A549 (cell line): ENCODE measurements around the gene MUC3A. TPM values are rescaled to one million over a fixed set of nuclear protein-coding genes. Genes with fewer than 3 reads are reported as not detected.

Source experiments
- ATAC-seq, 2 experiments: fragments of 200-7000 bp in 1 of 2; fragments of >200 bp in 1 of 2; cut with Nextera tagmentation in 1 of 2; cut with Tn5 transposase in 1 of 2; 3 replicates each; pipeline versions ENCODE4 v1.8.0 to v1.9.1; 2018 to 2020; ENCODE audit warnings: mild to moderate bottlenecking in 1 of 2, moderate library complexity in 1 of 2
- CTCF ChIA-PET: fragments of 300-600 bp; sonication (Branson Sonifier 250); formaldehyde crosslinking; extraction: SDS; loops from one replicate; lab custom pipeline; 2021; ENCODE audit warnings: antibody characterized with exemption, inconsistent platforms; lab: Yijun Ruan, JAX
- POLR2A ChIA-PET: fragments of 350-600 bp; formaldehyde crosslinking; extraction: SDS; loops from one replicate; lab custom pipeline; 2021; ENCODE audit warnings: antibody characterized with exemption, inconsistent platforms; lab: Yijun Ruan, JAX
- DNase-seq, 2 experiments: peaks; one replicate each; pipeline versions ENCODE4 v3.0.0 to v3.0.0-alpha.2; 2011 to 2016; ENCODE audit warnings: low read depth in 1 of 2, low spot score in 1 of 2
- FAIRE-seq: peaks from 2 replicates; lab custom pipeline; 2011; peaks lifted over from hg19 to GRCh38; lab: Jason Lieb, UNC
- H3K27ac ChIP-seq, 2 experiments: fragments of >200 bp; sonication (Bioruptor Twin); formaldehyde crosslinking; 3 replicates each; pipeline ENCODE4 v1.5.1; 2016 to 2017
- H3K4me1 ChIP-seq: fragments of >200 bp; sonication (Bioruptor Twin); formaldehyde crosslinking; 3 replicates; pipeline ENCODE4 v1.6.1; 2016
- H3K4me2 ChIP-seq: fragments of >200 bp; sonication (Bioruptor Twin); formaldehyde crosslinking; 3 replicates; pipeline ENCODE4 v1.6.1; 2016
- H3K4me3 ChIP-seq: fragments of >200 bp; sonication (Bioruptor Twin); formaldehyde crosslinking; 3 replicates; pipeline ENCODE4 v1.5.1; 2016
- H3K9me3 ChIP-seq: fragments of >200 bp; sonication (Bioruptor Twin); formaldehyde crosslinking; 3 replicates; pipeline ENCODE4 v1.6.1; 2016
- ATOH8 ChIP-seq: fragments of 250-450 bp; sonication (Bioruptor Pico); IDR thresholded peaks from 2 replicates; pipeline ENCODE4 v1.5.0; 2020; ENCODE audit warnings: low read depth, mild to moderate bottlenecking, moderate library complexity
- CBX2 ChIP-seq: fragments of 200-600 bp; sonication (generic); IDR thresholded peaks from 2 replicates; pipeline ENCODE4 v1.6.1; 2016; ENCODE audit warnings: low read depth, mild to moderate bottlenecking, borderline replicate concordance
- CBX8 ChIP-seq: fragments of 200-600 bp; sonication (generic); IDR thresholded peaks from 2 replicates; pipeline ENCODE4 v1.6.1; 2016
- CEBPB ChIP-seq, 2 experiments: fragments of >200 bp in 1 of 2; sonication (Bioruptor Twin) in 1 of 2; formaldehyde crosslinking in 1 of 2; IDR thresholded peaks; 2 replicates each; pipeline ENCODE4 v1.6.1; 2012 to 2016
- CHD2 ChIP-seq: fragments of 150-350 bp; IDR thresholded peaks from 2 replicates; pipeline ENCODE4 v1.6.1; 2014; ENCODE audit warnings: low read length; ENCODE audit not compliant: partially characterized antibody
- CTCF ChIP-seq: fragments of >200 bp; sonication (Bioruptor Twin); formaldehyde crosslinking; IDR thresholded peaks from 3 replicates; pipeline ENCODE4 v1.5.1; 2016
- EHF ChIP-seq: fragments of 250-450 bp; sonication (Bioruptor Pico); IDR thresholded peaks from 2 replicates; pipeline ENCODE4 v1.5.0; 2020; ENCODE audit warnings: mild to moderate bottlenecking
- ELK1 ChIP-seq: fragments of 150-350 bp; IDR thresholded peaks from 2 replicates; pipeline ENCODE4 v1.6.1; 2014; ENCODE audit warnings: low read depth, mild to moderate bottlenecking, low read length
- FOSL2 ChIP-seq, 2 experiments: fragments of 450-650 bp in 1 of 2; fragments of >200 bp in 1 of 2; sonication (Bioruptor Twin) in 1 of 2; formaldehyde crosslinking; IDR thresholded peaks; 2 replicates each; pipeline versions ENCODE4 v1.5.0 to v1.6.1; 2016 to 2020; ENCODE audit warnings: mild to moderate bottlenecking in 1 of 2, moderate library complexity in 1 of 2
- HDAC2 ChIP-seq: fragments of 200-600 bp; sonication (generic); IDR thresholded peaks from 2 replicates; pipeline ENCODE4 v1.6.1; 2016
- HEYL ChIP-seq: fragments of 250-450 bp; sonication (Bioruptor Pico); IDR thresholded peaks from 2 replicates; pipeline ENCODE4 v1.8.0; 2021; ENCODE audit warnings: mild to moderate bottlenecking, moderate library complexity
- HOXA7 ChIP-seq: fragments of 250-450 bp; sonication (Bioruptor Pico); IDR thresholded peaks from 2 replicates; pipeline ENCODE4 v1.5.0; 2020; ENCODE audit warnings: mild to moderate bottlenecking, moderate library complexity
- HOXB5 ChIP-seq: fragments of 250-450 bp; sonication (Bioruptor Pico); IDR thresholded peaks from 2 replicates; pipeline ENCODE4 v1.5.0; 2020; ENCODE audit warnings: mild to moderate bottlenecking, moderate library complexity
- JUN ChIP-seq, 2 experiments: fragments of >200 bp; sonication (Bioruptor Twin); formaldehyde crosslinking; IDR thresholded peaks; 2 replicates in 1 of 2; 3 replicates in 1 of 2; pipeline ENCODE4 v1.6.1; 2016 to 2017
- MAX ChIP-seq: IDR thresholded peaks from 2 replicates; pipeline ENCODE4 v1.6.1; 2012
- MAZ ChIP-seq: fragments of 150-350 bp; IDR thresholded peaks from 2 replicates; pipeline ENCODE4 v1.6.1; 2014; ENCODE audit warnings: antibody characterized with exemption, low read depth, low read length, borderline replicate concordance
- MYC ChIP-seq: IDR thresholded peaks from 2 replicates; pipeline ENCODE4 v1.6.1; 2012; ENCODE audit warnings: mild to moderate bottlenecking, inconsistent platforms, low read length, improper control_type of control experiment, borderline replicate concordance
- NFE2L2 ChIP-seq: fragments of 150-350 bp; conservative IDR thresholded peaks from 2 replicates; pipeline ENCODE4 v1.6.1; 2014; ENCODE audit warnings: low read length
- NPAS2 ChIP-seq: fragments of 250-450 bp; sonication (Bioruptor Pico); IDR thresholded peaks from 2 replicates; pipeline ENCODE4 v1.8.0; 2022; ENCODE audit warnings: mild to moderate bottlenecking, moderate library complexity, borderline replicate concordance
- PHF8 ChIP-seq: fragments of 200-600 bp; sonication (generic); IDR thresholded peaks from 2 replicates; pipeline ENCODE4 v1.6.1; 2016; ENCODE audit warnings: low read depth, mild to moderate bottlenecking, antibody characterized with exemption, moderate library complexity, borderline replicate concordance
- POLR2A ChIP-seq: IDR thresholded peaks from 2 replicates; pipeline ENCODE4 v1.6.1; 2012; ENCODE audit warnings: mild to moderate bottlenecking, low read length
- POLR2AphosphoS2 ChIP-seq: conservative IDR thresholded peaks from 2 replicates; pipeline ENCODE4 v1.6.1; 2012; ENCODE audit warnings: low read length, improper control_type of control experiment, inconsistent platforms
- RARB ChIP-seq: fragments of 250-450 bp; sonication (Bioruptor Pico); IDR thresholded peaks from 2 replicates; pipeline ENCODE4 v1.8.0; 2021; ENCODE audit warnings: mild to moderate bottlenecking, moderate library complexity
- RFX5 ChIP-seq: fragments of 450-650 bp; IDR thresholded peaks from 2 replicates; pipeline ENCODE4 v1.7.1; 2014; ENCODE audit warnings: antibody characterized with exemption, mild to moderate bottlenecking, moderate library complexity
- SREBF2 ChIP-seq: fragments of 450-650 bp; IDR thresholded peaks from 2 replicates; pipeline ENCODE4 v1.6.1; 2014; ENCODE audit warnings: mild to moderate bottlenecking, moderate library complexity
- TP53 ChIP-seq: fragments of 250-450 bp; sonication (Bioruptor Pico); IDR thresholded peaks from 2 replicates; pipeline ENCODE4 v1.5.0; 2021; ENCODE audit warnings: mild to moderate bottlenecking, moderate library complexity
- ZC3H11A ChIP-seq: fragments of 450-650 bp; IDR thresholded peaks from 2 replicates; pipeline ENCODE4 v1.6.1; 2014; ENCODE audit warnings: antibody characterized with exemption, mild to moderate bottlenecking
- ZNF302 ChIP-seq: fragments of 250-450 bp; sonication (Bioruptor Pico); IDR thresholded peaks from 2 replicates; pipeline ENCODE4 v1.9.0; 2021; ENCODE audit warnings: inconsistent platforms, mild to moderate bottlenecking, moderate library complexity
- WGBS: methylation state at CpG from one replicate; pipeline ENCODE4 v1.1.6; 2017; ENCODE audit errors: missing lambda C conversion rate; 5-methylcytosine and 5-hydroxymethylcytosine counted together
- polyA plus RNA-seq, 4 experiments: library from polyadenylated mRNA; depleted of rRNA in 3 of 4; stranded (reverse); fragments of >200 nt; fragmentation: RNase III in 1 of 4; extraction: RNeasy Plus Mini Kit Qiagen cat#74134 plus additional on column Dnase treatment in 1 of 4; gene quantifications; 2 replicates in 3 of 4; 3 replicates in 1 of 4; pipeline ENCODE4 v1.2.3, GENCODE V29; 2011 to 2017

Gene MUC3A
- polyA plus RNA-seq, 2 of the 4 experiments (the other 2 are of a cell fraction), result 4.0 to 6.9 TPM

- H3K4me2 ChIP-seq, result no peak overlapping the region
- DNase-seq, result no peak
- POLR2A ChIA-PET, result no interaction called here
- CTCF ChIA-PET, result no interaction called here
- no peaks in the 10 kb centered on the region for H3K9me3 ChIP-seq
- no peaks in the 10 kb centered on the region for H3K4me1 ChIP-seq
- ATAC-seq, result peak in 1 of 2 experiments; percentile 25; a peak in 1 of 6 replicates
- FAIRE-seq, result no peak
- TF ChIP-seq ELK1 (no peak), RARB (CRISPR knock-in tag) (no peak), ATOH8 (no peak), POLR2AphosphoS2 (no peak), CHD2 (no peak), HDAC2 (no peak), RFX5 (no peak), MAZ (no peak), CBX2 (no peak), PHF8 (no peak), MAX (no peak), JUN (IDR thresholded peaks at IDR 0.05) (no peak), CBX8 (no peak), TP53 (no peak)
- no peak overlapping the region for H3K27ac ChIP-seq
- WGBS, result 75% methylated on average over 5 of the region's 5 CpGs
- H3K4me3 ChIP-seq, result no peak overlapping the region
These were observed 60.3 kb downstream of the MUC3A start for GRCh38 chr7:101009629-101010028.

GRCh38 chr7:101012931-101013330 is 63.6 kb downstream of the MUC3A start:
- Histone ChIP-seq H3K4me1 (peaks cover 12% of the 10 kb centered on the region; the same call in 2 of the 3 replicates), H3K27ac (no peak overlapping the region), H3K4me3 (no peak overlapping the region), H3K9me3 (no peaks in the 10 kb centered on the region), H3K4me2 (no peak overlapping the region)
- CTCF ChIA-PET, result interaction anchor here (0.6 to 1.8 kb wide), 4 partner anchors 22 to 180 kb away, joined by 3 to 5 read pairs (median 4); no protein-coding TSS in a partner anchor
- POLR2A ChIA-PET, result no interaction called here
- DNase-seq (no peak), ATAC-seq (no peak), FAIRE-seq (no peak)
- 95% methylated on average over 6 of the region's 6 CpGs for WGBS
- TF ChIP-seq ZNF302 (CRISPR knock-in tag) (no peak), PHF8 (no peak), MAZ (no peak), CEBPB (IDR thresholded peaks at IDR 0.05) (no peak), MYC (no peak), FOSL2 (IDR thresholded peaks at IDR 0.05) (no peak), FOSL2 (CRISPR knock-in tag; IDR thresholded peaks at IDR 0.05) (no peak), EHF (CRISPR knock-in tag) (no peak), JUN (IDR thresholded peaks at IDR 0.05) (no peak), NPAS2 (CRISPR knock-in tag) (no peak), MAX (no peak), CBX8 (no peak), HOXA7 (no peak), HOXB5 (no peak)
- TF ChIP-seq, all 56 proteins: peak for 0

- ATAC-seq, result no peak
- CTCF ChIA-PET, result interaction anchor here (1.0 to 1.7 kb wide), 3 partner anchors 43 to 128 kb away, joined by 3 to 4 read pairs (median 4); no protein-coding TSS in a partner anchor
These were observed 66.3 kb downstream of the MUC3A start for GRCh38 chr7:101015626-101016025.

More at GRCh38 chr7:101015626-101016025, 66.3 kb downstream of the MUC3A start:
- 96% methylated on average over 8 of the region's 8 CpGs for WGBS
- POLR2A ChIA-PET, result no interaction called here
- DNase-seq (no peak), FAIRE-seq (no peak)
- Histone ChIP-seq H3K4me2 (no peak overlapping the region), H3K9me3 (no peaks in the 10 kb centered on the region), H3K4me1 (peaks cover 23% of the 10 kb centered on the region), H3K27ac (peak overlapping the region in 1 of 2 experiments; percentile 93; a peak in 3 of 6 replicates), H3K4me3 (no peak overlapping the region)
- no peak for TF ChIP-seq CTCF
- TF ChIP-seq JUN (IDR thresholded peaks at IDR 0.05), result no peak
- TF ChIP-seq ZC3H11A, result no peak
- no peak for TF ChIP-seq HEYL (CRISPR knock-in tag)
- no peak for TF ChIP-seq SREBF2
- no peak for TF ChIP-seq ELK1
- no peak for TF ChIP-seq POLR2A
- TF ChIP-seq HDAC2, result no peak
- TF ChIP-seq NFE2L2, result no peak
